Natural killer cell (primary cell): ENCODE measurements around the gene PRSS22. TPM values are rescaled to one million over a fixed set of nuclear protein-coding genes. Genes with fewer than 3 reads are reported as not detected.

Experiments
- ATAC-seq, 3 donors: fragments of 150-1000 bp in 2 of 3; fragments of 200-7000 bp in 1 of 3; cut with Tn5 transposase; 1 replicate in 1 of 3; 2 replicates in 2 of 3; pipeline ENCODE4 v1.10.0; 2021; ENCODE audit warnings: mild to moderate bottlenecking in 2 of 3, moderate library complexity in 2 of 3
- DNase-seq, 2 donors: peaks; one replicate each; pipeline versions ENCODE4 v3.0.0 to v3.0.0-alpha.2; 2013 to 2021; ENCODE audit warnings: mixed read lengths in 1 of 2
- H3K27ac ChIP-seq: one replicate; pipeline ENCODE4 v1.5.1; 2013; ENCODE audit warnings: mild to moderate bottlenecking, low read length
- H3K27me3 ChIP-seq: one replicate; pipeline ENCODE4 v1.6.1; 2013; ENCODE audit warnings: low read length; ENCODE audit not compliant: control insufficient read depth, insufficient read depth
- H3K36me3 ChIP-seq: one replicate; pipeline ENCODE4 v1.6.1; 2013; ENCODE audit warnings: low read length; ENCODE audit not compliant: control insufficient read depth, insufficient read depth
- H3K4me1 ChIP-seq: one replicate; pipeline ENCODE4 v1.6.1; 2013; ENCODE audit warnings: low read length; ENCODE audit not compliant: control insufficient read depth, insufficient read depth
- H3K4me3 ChIP-seq: one replicate; pipeline ENCODE4 v1.5.1; 2013; ENCODE audit warnings: low read length
- H3K9me3 ChIP-seq: one replicate; pipeline ENCODE4 v1.6.1; 2013; ENCODE audit warnings: low read length; ENCODE audit not compliant: control insufficient read depth, insufficient read depth
- H3K27ac Mint-ChIP-seq, 2 donors: one replicate each; pipeline ENCODE4 v1.8.0; 2022; ENCODE audit warnings: mild to moderate bottlenecking in 2 of 2, mixed read lengths in 2 of 2, moderate library complexity in 1 of 2
- H3K27me3 Mint-ChIP-seq, 2 donors: one replicate each; pipeline ENCODE4 v1.8.0; 2022; ENCODE audit warnings: low read depth in 2 of 2, mixed read lengths in 2 of 2
- H3K36me3 Mint-ChIP-seq: one replicate; pipeline ENCODE4 v1.8.0; 2022; ENCODE audit warnings: mixed read lengths
- H3K4me1 Mint-ChIP-seq, 2 donors: one replicate each; pipeline ENCODE4 v1.8.0; 2022; ENCODE audit warnings: mixed read lengths in 2 of 2
- H3K4me3 Mint-ChIP-seq: one replicate; pipeline ENCODE4 v1.8.0; 2022; ENCODE audit warnings: mild to moderate bottlenecking, moderate library complexity, mixed read lengths
- H3K9me3 Mint-ChIP-seq, 2 donors: one replicate each; pipeline ENCODE4 v1.8.0; 2022; ENCODE audit warnings: mixed read lengths in 2 of 2
- WGBS: methylation state at CpG from one replicate; pipeline ENCODE4 v1.1.7; 2013; ENCODE audit warnings: missing lambda C conversion rate; ENCODE audit not compliant: insufficient coverage; 5-methylcytosine and 5-hydroxymethylcytosine counted together
- intact Hi-C: fragments of 100-400 bp; cut with micrococcal nuclease; formaldehyde crosslinking; loops from one replicate; pipeline ENCODE4 v1.14.2; 2022
- total RNA-seq, 4 donors: library from RNA; stranded (reverse); fragments of 120-200 nt in 1 of 4; gene quantifications; one replicate each; pipeline versions ENCODE4 v1.2.3 to v1.2.4, GENCODE V29; 2013 to 2022
- TF ChIP-seq, protein P1 (sequence below): fragments of 200-600 bp; IDR thresholded peaks from one replicate; pipeline ENCODE4 v1.8.0; 2022; ENCODE audit warnings: antibody characterized with exemption

The PRSS22 gene
- total RNA-seq, 3 donors from 2014 or later (not counting 1 experiment from before 2014, with no cell fraction given): 1.5 to 7.7 (median 3.3) TPM

DNA sequence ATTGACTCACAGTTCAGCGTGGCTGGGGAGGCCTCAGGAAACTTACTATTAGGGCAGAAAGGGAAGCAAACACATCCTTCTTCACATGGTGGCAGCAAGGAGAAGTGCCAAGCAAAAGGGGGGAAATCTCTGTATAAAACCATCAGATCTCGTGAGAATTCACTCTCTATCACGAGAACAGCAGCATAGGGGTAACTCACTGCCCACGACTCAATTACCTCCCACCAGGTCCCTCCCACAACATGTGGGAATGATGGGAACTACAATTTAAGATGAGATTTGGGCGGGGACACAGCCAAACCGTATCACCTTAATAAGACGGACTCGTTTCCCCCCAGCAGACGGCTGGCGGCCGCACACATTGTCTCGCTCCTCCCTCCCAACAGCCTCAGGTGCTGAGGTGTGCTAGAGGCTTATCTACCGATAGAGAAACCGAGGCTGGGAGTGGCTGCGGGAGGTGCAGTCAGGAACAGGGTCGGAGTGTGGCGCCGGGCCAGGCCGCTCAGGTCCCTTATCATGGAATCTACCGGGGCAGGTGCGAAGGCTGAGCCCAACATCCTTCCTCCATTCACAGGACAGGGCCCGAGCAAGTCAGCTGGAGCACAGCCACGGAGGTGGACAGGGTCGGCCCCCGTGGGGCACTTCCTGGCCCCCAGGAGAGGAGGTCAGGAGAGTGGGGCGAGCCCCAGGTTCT, 32.8 kb downstream of the PRSS22 start:
- no peak for DNase-seq
- H3K27ac Mint-ChIP-seq: no peak overlapping the region
- no peaks in the 10 kb centered on the region for H3K9me3 Mint-ChIP-seq
- H3K4me3 ChIP-seq: no peak overlapping the region
- H3K27ac ChIP-seq: no peak overlapping the region
- intact Hi-C loops: no loop called here
- H3K36me3 ChIP-seq: no peaks in the 10 kb centered on the region
- no peaks in the 10 kb centered on the region for H3K27me3 Mint-ChIP-seq
- no peaks in the 10 kb centered on the region for H3K4me1 Mint-ChIP-seq
- H3K36me3 Mint-ChIP-seq: no peaks in the 10 kb centered on the region
- TF ChIP-seq, protein P1, sequence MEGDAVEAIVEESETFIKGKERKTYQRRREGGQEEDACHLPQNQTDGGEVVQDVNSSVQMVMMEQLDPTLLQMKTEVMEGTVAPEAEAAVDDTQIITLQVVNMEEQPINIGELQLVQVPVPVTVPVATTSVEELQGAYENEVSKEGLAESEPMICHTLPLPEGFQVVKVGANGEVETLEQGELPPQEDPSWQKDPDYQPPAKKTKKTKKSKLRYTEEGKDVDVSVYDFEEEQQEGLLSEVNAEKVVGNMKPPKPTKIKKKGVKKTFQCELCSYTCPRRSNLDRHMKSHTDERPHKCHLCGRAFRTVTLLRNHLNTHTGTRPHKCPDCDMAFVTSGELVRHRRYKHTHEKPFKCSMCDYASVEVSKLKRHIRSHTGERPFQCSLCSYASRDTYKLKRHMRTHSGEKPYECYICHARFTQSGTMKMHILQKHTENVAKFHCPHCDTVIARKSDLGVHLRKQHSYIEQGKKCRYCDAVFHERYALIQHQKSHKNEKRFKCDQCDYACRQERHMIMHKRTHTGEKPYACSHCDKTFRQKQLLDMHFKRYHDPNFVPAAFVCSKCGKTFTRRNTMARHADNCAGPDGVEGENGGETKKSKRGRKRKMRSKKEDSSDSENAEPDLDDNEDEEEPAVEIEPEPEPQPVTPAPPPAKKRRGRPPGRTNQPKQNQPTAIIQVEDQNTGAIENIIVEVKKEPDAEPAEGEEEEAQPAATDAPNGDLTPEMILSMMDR: no peak
- H3K4me1 ChIP-seq: peaks cover 8% of the 10 kb centered on the region
- no peak overlapping the region for H3K4me3 Mint-ChIP-seq
- no peaks in the 10 kb centered on the region for H3K9me3 ChIP-seq
- ATAC-seq: no peak
- 79% methylated on average over 25 of the region's 26 CpGs for WGBS
- H3K27me3 ChIP-seq: no peaks in the 10 kb centered on the region

DNA sequence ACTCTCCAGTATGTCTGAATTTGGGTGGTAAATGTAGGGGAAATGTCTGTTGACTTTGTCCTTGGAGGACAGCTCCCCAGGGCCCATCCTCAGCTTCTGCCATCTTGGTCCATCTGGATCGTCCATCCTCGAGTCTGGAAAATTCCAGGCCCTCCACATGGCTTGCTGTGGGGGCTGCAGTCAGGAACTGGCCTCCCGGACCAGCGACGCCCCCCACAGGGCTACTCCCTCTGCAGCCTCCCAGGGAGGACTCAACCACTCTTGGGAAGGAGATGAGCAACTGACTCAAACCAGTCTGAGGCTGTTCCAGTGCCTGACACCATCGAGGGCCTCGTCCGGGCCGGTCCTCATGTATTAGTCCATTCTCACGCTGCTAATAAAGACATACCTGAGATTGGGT, 33.3 kb downstream of the PRSS22 start:
- Histone ChIP-seq H3K27ac (no peak overlapping the region), H3K4me3 (no peak overlapping the region), H3K4me1 (peaks cover 3% of the 10 kb centered on the region), H3K9me3 (no peaks in the 10 kb centered on the region), H3K27me3 (no peaks in the 10 kb centered on the region), H3K36me3 (no peaks in the 10 kb centered on the region)
- no peak overlapping the region for H3K4me3 Mint-ChIP-seq
- TF ChIP-seq, protein P1: no peak
- H3K36me3 Mint-ChIP-seq: no peaks in the 10 kb centered on the region
- DNase-seq: no peak
- ATAC-seq: no peak
- intact Hi-C loops: no loop called here
- whole genome bisulfite sequencing: 88% methylated on average over 10 of the region's 10 CpGs
- no peaks in the 10 kb centered on the region for H3K4me1 Mint-ChIP-seq
- H3K27ac Mint-ChIP-seq: no peak overlapping the region
- H3K27me3 Mint-ChIP-seq: no peaks in the 10 kb centered on the region
- H3K9me3 Mint-ChIP-seq: no peaks in the 10 kb centered on the region

DNA sequence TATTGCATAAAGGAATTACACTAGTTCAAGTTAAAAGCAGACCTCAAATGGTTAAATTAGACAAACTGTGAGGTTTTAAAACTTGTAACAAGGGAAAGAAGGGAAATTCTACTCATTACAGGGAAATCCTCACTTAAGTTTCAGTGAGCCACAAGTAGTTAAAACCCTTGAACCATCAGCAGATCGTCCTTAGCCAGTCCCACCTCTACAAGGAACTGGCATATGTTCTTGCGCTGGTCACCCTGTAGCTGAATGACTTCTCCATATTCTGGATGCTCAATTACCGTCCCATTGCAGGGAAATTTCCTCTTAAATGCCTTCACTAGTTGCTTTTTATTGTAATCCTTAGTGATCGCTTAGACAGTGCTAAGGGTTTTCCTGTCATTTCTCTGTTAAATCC, 35.5 kb downstream of the PRSS22 start:
- TF ChIP-seq, protein P1: no peak
- H3K36me3 ChIP-seq: no peaks in the 10 kb centered on the region
- DNase-seq: no peak
- H3K36me3 Mint-ChIP-seq: no peaks in the 10 kb centered on the region
- H3K4me1 Mint-ChIP-seq: no peaks in the 10 kb centered on the region
- no peaks in the 10 kb centered on the region for H3K4me1 ChIP-seq
- H3K9me3 ChIP-seq: no peaks in the 10 kb centered on the region
- H3K4me3 Mint-ChIP-seq: no peak overlapping the region
- ATAC-seq: no peak
- 88% methylated on average over 4 of the region's 4 CpGs for WGBS
- no peaks in the 10 kb centered on the region for H3K27me3 Mint-ChIP-seq
- no peaks in the 10 kb centered on the region for H3K27me3 ChIP-seq
- H3K9me3 Mint-ChIP-seq: no peaks in the 10 kb centered on the region
- H3K4me3 ChIP-seq: no peak overlapping the region
- H3K27ac Mint-ChIP-seq: no peak overlapping the region
- intact Hi-C loops: no loop called here
- no peak overlapping the region for H3K27ac ChIP-seq

DNA sequence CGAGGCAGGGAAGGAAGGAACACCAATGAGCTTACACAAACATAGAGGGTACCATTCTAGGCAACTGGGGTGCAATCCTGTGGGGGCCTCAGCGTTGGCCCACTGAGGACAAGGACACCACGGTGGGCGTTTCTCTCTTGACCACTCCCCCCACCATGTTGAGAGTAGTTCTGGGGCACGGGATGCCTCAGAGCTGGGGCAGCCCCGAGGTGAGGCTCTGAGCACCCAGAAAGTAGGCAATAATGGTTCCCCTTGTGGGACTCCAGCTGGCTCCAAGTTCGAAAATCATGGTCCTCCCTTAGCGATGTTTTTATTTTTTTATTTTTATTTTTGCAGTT, 35.8 kb downstream of the PRSS22 start:
- TF ChIP-seq, protein P1: no peak
- Mint-ChIP-seq H3K9me3 (no peaks in the 10 kb centered on the region), H3K4me1 (no peaks in the 10 kb centered on the region), H3K27ac (no peak overlapping the region), H3K27me3 (no peaks in the 10 kb centered on the region), H3K36me3 (no peaks in the 10 kb centered on the region), H3K4me3 (no peak overlapping the region)
- intact Hi-C loops: no loop called here
- H3K4me3 ChIP-seq: no peak overlapping the region
- H3K27me3 ChIP-seq: no peaks in the 10 kb centered on the region
- DNase-seq (no peak), ATAC-seq (no peak)
- H3K27ac ChIP-seq: no peak overlapping the region
- no peaks in the 10 kb centered on the region for H3K36me3 ChIP-seq
- no peaks in the 10 kb centered on the region for H3K4me1 ChIP-seq
- H3K9me3 ChIP-seq: no peaks in the 10 kb centered on the region
- 72% methylated on average over 7 of the region's 8 CpGs for WGBS
